AG09319 (cell line): ENCODE measurements around the gene SLC44A4.
"Not testable (repeated sequence)": the region's sequence is repeated elsewhere in the genome, so short reads cannot be mapped to it uniquely, and the experiment has no call there.

ENCODE experiments used
- DNase-seq: peaks from one replicate; pipeline ENCODE4 v3.0.0-alpha.2; 2010; ENCODE audit warnings: low read depth; ENCODE audit errors: extremely low read depth
- CTCF ChIP-seq: IDR thresholded peaks from 2 replicates; pipeline ENCODE4 v1.5.1; 2011; ENCODE audit warnings: low read depth, mild to moderate bottlenecking, inconsistent platforms, low read length, moderate library complexity

The SLC44A4 gene

GRCh38 chr6:31842053-31842452, 36.7 kb downstream of the SLC44A4 start:
- DNase-seq, result no peak
- TF ChIP-seq CTCF, result no peak

GRCh38 chr6:31839779-31840126, 39.0 kb downstream of the SLC44A4 start:
- DNase-seq, result not testable (repeated sequence)

- no peak for TF ChIP-seq CTCF
- DNase-seq, result no peak
These were observed 39.8 kb downstream of the SLC44A4 start for GRCh38 chr6:31838968-31839367.

- not testable (repeated sequence) for DNase-seq
These were observed 40.7 kb downstream of the SLC44A4 start for GRCh38 chr6:31838114-31838553.

- TF ChIP-seq CTCF, result no peak
- no peak for DNase-seq
These were observed 41.3 kb downstream of the SLC44A4 start for GRCh38 chr6:31837369-31838113.

GRCh38 chr6:31836474-31837368, 42.1 kb downstream of the SLC44A4 start:
- DNase-seq, result no peak

GRCh38 chr6:31836047-31836473, 42.7 kb downstream of the SLC44A4 start:
- DNase-seq, result no peak
- TF ChIP-seq CTCF, result no peak

More at GRCh38 chr6:31836474-31837368, 42.1 kb downstream of the SLC44A4 start:
- TF ChIP-seq CTCF, result peak; percentile 21
